ENCODE data around the gene ZNF385D.

DNA sequence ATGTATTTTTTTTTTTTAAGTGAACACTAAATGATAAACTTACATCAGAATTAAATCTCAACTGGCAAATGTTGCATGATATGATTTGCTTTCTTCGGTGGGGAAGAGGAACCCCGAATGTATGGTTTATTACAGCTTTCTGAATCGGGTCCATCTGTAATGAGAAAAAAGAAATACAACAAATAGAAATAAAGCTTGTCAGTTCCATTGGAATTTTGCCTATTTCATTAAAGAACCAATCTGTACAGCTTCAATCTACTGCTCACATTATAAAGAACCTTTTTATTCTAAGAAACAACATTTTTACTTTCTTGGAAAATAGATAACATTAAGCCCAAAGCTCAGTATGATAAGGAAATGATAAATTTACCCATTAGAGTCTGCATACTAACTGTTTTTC, 186.5 kb downstream of the ZNF385D start:
- TF ChIP-seq, protein P1, sequence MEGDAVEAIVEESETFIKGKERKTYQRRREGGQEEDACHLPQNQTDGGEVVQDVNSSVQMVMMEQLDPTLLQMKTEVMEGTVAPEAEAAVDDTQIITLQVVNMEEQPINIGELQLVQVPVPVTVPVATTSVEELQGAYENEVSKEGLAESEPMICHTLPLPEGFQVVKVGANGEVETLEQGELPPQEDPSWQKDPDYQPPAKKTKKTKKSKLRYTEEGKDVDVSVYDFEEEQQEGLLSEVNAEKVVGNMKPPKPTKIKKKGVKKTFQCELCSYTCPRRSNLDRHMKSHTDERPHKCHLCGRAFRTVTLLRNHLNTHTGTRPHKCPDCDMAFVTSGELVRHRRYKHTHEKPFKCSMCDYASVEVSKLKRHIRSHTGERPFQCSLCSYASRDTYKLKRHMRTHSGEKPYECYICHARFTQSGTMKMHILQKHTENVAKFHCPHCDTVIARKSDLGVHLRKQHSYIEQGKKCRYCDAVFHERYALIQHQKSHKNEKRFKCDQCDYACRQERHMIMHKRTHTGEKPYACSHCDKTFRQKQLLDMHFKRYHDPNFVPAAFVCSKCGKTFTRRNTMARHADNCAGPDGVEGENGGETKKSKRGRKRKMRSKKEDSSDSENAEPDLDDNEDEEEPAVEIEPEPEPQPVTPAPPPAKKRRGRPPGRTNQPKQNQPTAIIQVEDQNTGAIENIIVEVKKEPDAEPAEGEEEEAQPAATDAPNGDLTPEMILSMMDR (conservative IDR thresholded peaks at IDR 0.05; ENCODE audit: low read depth, low read length), result no peak
- TF ChIP-seq EZH2phosphoT487 (IDR thresholded peaks at IDR 0.05; ENCODE audit: borderline replicate concordance, low read length), result no peak

Measured in PC-3 (cell line).